ENCODE measurements around the gene ZBTB49.

The ZBTB49 gene

GRCh38 chr4:4271912-4272311 is 18.1 kb upstream of the ZBTB49 start (continued):
- TF ChIP-seq ZNF133 (tag by site-specific recombination; IDR thresholded peaks at IDR 0.05), result no peak

- no peaks in the 10 kb centered on the region for H3K4me1 ChIP-seq (ENCODE audit: control insufficient read depth, insufficient read depth, low read length)
- no peak overlapping the region for H3K27ac ChIP-seq (ENCODE audit: extremely low read depth, low read depth, low read length)
- no peak for TF ChIP-seq ZFP37 (tag by site-specific recombination; IDR thresholded peaks at IDR 0.05)
- TF ChIP-seq ZNF354C (tag by site-specific recombination; IDR thresholded peaks at IDR 0.05; ENCODE audit: borderline replicate concordance, low read depth), result no peak
- no peak for TF ChIP-seq ZNF2 (tag by site-specific recombination; IDR thresholded peaks at IDR 0.05)
- TF ChIP-seq FEZF1 (tag by site-specific recombination; IDR thresholded peaks at IDR 0.05), result no peak
- H3K4me3 ChIP-seq (ENCODE audit: low read depth, low read length), result no peak overlapping the region
- H3K9me3 ChIP-seq (ENCODE audit: control insufficient read depth, insufficient read depth, low read depth, low read length), result no peaks in the 10 kb centered on the region
- POLR2A ChIA-PET, result no interaction called here
- CTCF ChIA-PET, result interaction anchor here (0.6 kb wide), 2 partner anchors 16 to 51 kb away, joined by 3 read pairs; no protein-coding TSS in a partner anchor
- peaks cover 27 to 87% of the 10 kb centered on the region in 2 experiments for H3K36me3 ChIP-seq (ENCODE audit: control insufficient read depth in 2 of 2, insufficient read depth in 1 of 2, low read length in 2 of 2)
Measured at GRCh38 chr4:4274226-4274625, 15.8 kb upstream of the ZBTB49 start.

GRCh38 chr4:4277531-4277930 is 12.5 kb upstream of the ZBTB49 start:
- no peak overlapping the region for H3K4me3 ChIP-seq (ENCODE audit: low read depth, low read length)
- no peaks in the 10 kb centered on the region for H3K4me1 ChIP-seq (ENCODE audit: control insufficient read depth, insufficient read depth, low read length)
- peaks cover 27 to 92% of the 10 kb centered on the region in 2 experiments for H3K36me3 ChIP-seq (ENCODE audit: control insufficient read depth in 2 of 2, insufficient read depth in 1 of 2, low read length in 2 of 2)
- TF ChIP-seq ZSCAN23 (tag by site-specific recombination; IDR thresholded peaks at IDR 0.05) (no peak), ZNF274 (IDR thresholded peaks at IDR 0.05; ENCODE audit: low read length) (no peak), ZNF274 (tag by site-specific recombination; IDR thresholded peaks at IDR 0.05; ENCODE audit: borderline replicate concordance) (no peak), ZNF280D (tag by site-specific recombination; IDR thresholded peaks at IDR 0.05) (no peak), ZNF19 (tag by site-specific recombination; IDR thresholded peaks at IDR 0.05; ENCODE audit: low read depth) (no peak), ZBTB21 (tag by site-specific recombination; IDR thresholded peaks at IDR 0.05) (no peak), ZNF510 (tag by site-specific recombination; IDR thresholded peaks at IDR 0.05; ENCODE audit: insufficient replicate concordance) (no peak), ZNF514 (tag by site-specific recombination; IDR thresholded peaks at IDR 0.05) (no peak)
- CTCF ChIA-PET, result interaction anchor here (0.6 kb wide), 1 partner anchor 1518 kb away, joined by 5 read pairs; no protein-coding TSS in a partner anchor
- no peak overlapping the region for H3K27ac ChIP-seq (ENCODE audit: extremely low read depth, low read depth, low read length)
- POLR2A ChIA-PET, result no interaction called here
- H3K9me3 ChIP-seq (ENCODE audit: control insufficient read depth, insufficient read depth, low read depth, low read length), result no peaks in the 10 kb centered on the region

GRCh38 chr4:4281787-4282186 is 8.3 kb upstream of the ZBTB49 start:
- POLR2A ChIA-PET, result no interaction called here
- Histone ChIP-seq H3K4me3 (ENCODE audit: low read depth, low read length) (no peak overlapping the region), H3K4me1 (ENCODE audit: control insufficient read depth, insufficient read depth, low read length) (no peaks in the 10 kb centered on the region), H3K9me3 (ENCODE audit: control insufficient read depth, insufficient read depth, low read depth, low read length) (no peaks in the 10 kb centered on the region), H3K36me3 (ENCODE audit: control insufficient read depth in 2 of 2, insufficient read depth in 1 of 2, low read length in 2 of 2) (peaks cover 13 to 93% of the 10 kb centered on the region in 2 experiments), H3K27ac (ENCODE audit: extremely low read depth, low read depth, low read length) (no peak overlapping the region)
- CTCF ChIA-PET, result interaction anchor here (0.6 kb wide), 1 partner anchor 332 kb away, joined by 3 read pairs; no protein-coding TSS in a partner anchor
- TF ChIP-seq ZNF521 (tag by site-specific recombination; IDR thresholded peaks at IDR 0.05), result no peak
- TF ChIP-seq ZNF621 (tag by site-specific recombination; IDR thresholded peaks at IDR 0.05), result no peak
- TF ChIP-seq ZNF2 (tag by site-specific recombination; IDR thresholded peaks at IDR 0.05), result no peak
- no peak for TF ChIP-seq ZNF148 (tag by site-specific recombination; IDR thresholded peaks at IDR 0.05; ENCODE audit: borderline replicate concordance)
- TF ChIP-seq ZNF37A (tag by site-specific recombination; IDR thresholded peaks at IDR 0.05), result no peak
- no peak for TF ChIP-seq ZNF843 (tag by site-specific recombination; IDR thresholded peaks at IDR 0.05)
- no peak for TF ChIP-seq ZNF623 (tag by site-specific recombination; IDR thresholded peaks at IDR 0.05)
- no peak for TF ChIP-seq FEZF1 (tag by site-specific recombination; IDR thresholded peaks at IDR 0.05)
- TF ChIP-seq ZNF670 (tag by site-specific recombination; IDR thresholded peaks at IDR 0.05; ENCODE audit: low read depth), result no peak
- TF ChIP-seq ZBTB44 (tag by site-specific recombination; IDR thresholded peaks at IDR 0.05), result no peak
- TF ChIP-seq ZNF274 (IDR thresholded peaks at IDR 0.05; ENCODE audit: low read length), result no peak
- no peak for TF ChIP-seq ZNF274 (tag by site-specific recombination; IDR thresholded peaks at IDR 0.05; ENCODE audit: borderline replicate concordance)
- no peak for TF ChIP-seq ZNF211 (tag by site-specific recombination; IDR thresholded peaks at IDR 0.05; ENCODE audit: low read depth)
- TF ChIP-seq GLIS2 (tag by site-specific recombination; IDR thresholded peaks at IDR 0.05), result no peak
- TF ChIP-seq RBAK (tag by site-specific recombination; IDR thresholded peaks at IDR 0.05), result no peak
